HG03565 (cell line): ENCODE data around the gene NSD2.

Source experiments
- ATAC-seq: cut with Tn5 transposase; IDR thresholded peaks from one replicate; pipeline ENCODE4 v1.9.1; 2021; ENCODE audit warnings: mild to moderate bottlenecking, moderate library complexity; ENCODE audit not compliant: unreplicated experiment

Gene NSD2

GRCh38 chr4:1863297-1864033 is 7.7 kb upstream of the NSD2 start:
- ATAC-seq = no peak

GRCh38 chr4:1864076-1865008 is 6.9 kb upstream of the NSD2 start:
- ATAC-seq = no peak

DNA sequence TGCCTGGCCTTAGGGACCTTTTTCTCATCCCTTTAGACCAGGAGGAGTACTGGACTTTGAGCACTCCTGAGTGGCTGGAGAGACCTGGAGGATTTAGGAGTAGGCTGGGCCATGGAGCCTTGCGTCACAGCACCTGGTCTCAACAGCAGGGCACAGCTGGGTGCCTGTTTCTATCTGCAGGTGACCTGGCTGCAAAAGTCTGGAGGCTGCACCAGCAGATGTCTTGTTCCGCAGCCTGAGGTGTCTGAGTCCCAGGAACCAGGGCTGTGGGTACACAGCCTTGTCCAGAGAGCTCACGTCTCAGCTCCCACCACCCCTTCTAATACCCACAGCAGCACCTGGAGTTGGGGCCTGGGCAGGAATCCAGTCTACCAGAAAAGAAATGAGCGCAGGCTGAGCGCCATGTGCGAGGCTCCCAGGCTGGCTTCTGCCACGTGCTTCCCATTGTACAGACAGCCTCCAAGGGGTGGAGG is 5.0 kb upstream of the NSD2 start:
- ATAC-seq = no peak

- ATAC-seq = no peak
Observed at GRCh38 chr4:1868293-1868692, 2.9 kb upstream of the NSD2 start.

DNA sequence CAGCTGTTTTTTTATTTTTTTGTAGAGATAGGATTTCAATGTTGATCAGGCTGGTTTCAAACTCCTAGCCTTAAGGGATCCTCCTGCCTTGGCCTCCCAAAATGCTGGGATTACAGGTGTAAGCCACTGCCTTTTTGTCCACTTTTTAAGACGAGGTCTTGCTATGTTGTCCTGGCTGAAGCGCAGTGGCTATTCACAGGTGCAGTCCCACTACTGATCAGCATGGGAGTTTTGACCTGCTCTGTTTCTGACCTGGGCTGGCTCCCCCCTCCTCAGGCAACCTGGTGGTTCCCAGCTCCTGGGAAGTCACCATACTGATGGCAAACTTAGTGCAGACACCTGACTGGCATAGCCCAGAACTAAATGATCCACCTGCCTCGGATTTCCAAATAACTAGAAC is 2.3 kb upstream of the NSD2 start:
- ATAC-seq = no peak

GRCh38 chr4:1869530-1870327 is 1.5 kb upstream of the NSD2 start:
- peak; percentile 1 for ATAC-seq

DNA sequence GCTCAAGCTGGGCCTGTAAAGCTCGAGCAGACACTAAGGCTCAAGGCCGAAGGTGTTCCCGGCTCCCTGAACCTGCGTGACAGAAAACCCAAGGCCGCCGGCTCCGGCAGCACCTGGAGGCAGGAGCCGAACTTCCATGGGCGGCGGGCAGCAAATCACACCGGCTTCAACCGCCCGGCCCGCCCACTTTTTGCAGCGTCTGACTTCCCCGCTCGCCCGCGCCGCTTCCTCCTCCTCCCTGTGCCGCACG is 940 bp upstream of the NSD2 start:
- ATAC-seq = no peak

- peak; percentile 1 for ATAC-seq
Observed at GRCh38 chr4:1871471-1872021, 353 bp downstream of the NSD2 start.

DNA sequence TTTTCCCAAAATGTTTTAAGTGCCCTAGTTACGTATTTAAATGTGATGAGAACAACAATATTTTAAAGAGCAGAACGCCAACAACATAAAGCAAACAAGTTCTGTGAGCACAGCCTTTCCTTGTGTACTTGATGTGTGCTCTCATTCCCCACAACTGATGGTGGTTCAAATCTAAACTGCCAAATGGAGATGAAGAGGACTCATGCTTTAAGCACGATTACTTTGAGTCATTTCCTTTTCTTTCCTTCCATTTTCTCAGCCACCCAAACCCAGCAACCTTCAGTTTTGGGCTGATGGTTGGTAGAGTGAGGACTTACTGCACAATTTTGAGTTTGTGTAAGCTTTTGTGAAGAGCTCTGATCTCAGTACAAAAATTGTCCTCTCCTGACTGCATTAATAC is 1.7 kb downstream of the NSD2 start:
- ATAC-seq = no peak

GRCh38 chr4:1873291-1873690 is 2.1 kb downstream of the NSD2 start:
- ATAC-seq = no peak

GRCh38 chr4:1873776-1874175 is 2.6 kb downstream of the NSD2 start:
- no peak for ATAC-seq

DNA sequence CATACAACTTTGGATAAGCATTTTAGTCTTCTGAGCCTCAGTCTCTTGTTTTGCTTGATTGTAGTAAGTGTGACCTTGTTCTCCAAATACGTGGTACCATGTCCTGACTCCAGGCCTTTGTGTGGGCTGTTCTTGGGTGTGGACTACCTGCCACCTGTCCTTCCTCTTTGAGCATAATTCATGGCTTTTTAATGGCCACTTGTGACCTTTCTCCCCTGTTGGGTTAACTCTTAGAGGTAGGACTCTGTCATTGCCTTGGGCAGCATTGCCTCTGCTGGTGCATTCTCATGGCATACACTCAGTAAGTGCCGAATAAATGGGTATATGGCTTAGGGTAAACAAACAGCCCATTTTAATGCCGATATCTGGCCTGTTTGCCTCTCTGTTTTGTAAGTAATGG is 3.0 kb downstream of the NSD2 start:
- no peak for ATAC-seq

GRCh38 chr4:1879485-1879884 is 8.3 kb downstream of the NSD2 start:
- ATAC-seq = no peak

DNA sequence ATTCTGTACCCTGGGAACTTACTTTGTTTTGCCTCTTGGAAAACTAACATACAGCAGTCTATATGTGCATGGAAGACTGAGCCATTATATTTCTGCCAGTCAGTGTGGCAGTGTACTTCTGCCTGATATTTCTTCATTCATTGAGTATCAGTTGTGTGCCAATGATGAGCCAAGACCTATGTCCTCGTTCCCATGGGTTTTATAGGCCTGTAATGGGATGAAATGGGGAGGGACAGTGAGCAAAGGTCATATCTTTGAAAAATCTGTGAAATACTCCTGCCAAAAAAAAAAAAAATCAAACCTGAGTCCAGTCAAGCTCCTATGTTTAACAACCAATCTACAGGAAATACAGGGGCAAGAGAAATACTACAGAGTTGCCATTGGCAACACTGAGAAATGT is 9.1 kb downstream of the NSD2 start:
- ATAC-seq = no peak

DNA sequence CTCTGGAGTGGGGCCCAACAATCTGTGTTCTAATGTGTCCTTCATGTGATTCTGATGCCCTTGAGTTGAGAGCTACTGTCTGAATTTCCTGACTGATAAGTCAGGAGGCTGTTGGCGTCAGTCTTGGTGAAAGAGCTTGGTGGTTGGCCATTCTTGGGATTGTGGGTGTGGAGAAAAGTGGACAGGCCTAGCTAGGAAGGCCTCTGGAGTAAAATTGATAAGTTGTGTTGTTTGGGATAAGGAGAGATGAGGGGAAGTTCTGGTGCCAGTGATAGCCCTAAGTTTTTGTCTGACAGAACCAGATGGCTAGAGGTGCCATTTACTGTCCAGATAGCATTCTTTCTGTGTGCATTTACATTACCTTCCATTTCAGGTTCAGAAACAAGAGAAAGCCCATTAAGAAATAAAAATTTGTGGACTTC is 11.7 kb downstream of the NSD2 start:
- ATAC-seq = no peak

GRCh38 chr4:1883583-1883982 is 12.4 kb downstream of the NSD2 start:
- ATAC-seq = no peak

DNA sequence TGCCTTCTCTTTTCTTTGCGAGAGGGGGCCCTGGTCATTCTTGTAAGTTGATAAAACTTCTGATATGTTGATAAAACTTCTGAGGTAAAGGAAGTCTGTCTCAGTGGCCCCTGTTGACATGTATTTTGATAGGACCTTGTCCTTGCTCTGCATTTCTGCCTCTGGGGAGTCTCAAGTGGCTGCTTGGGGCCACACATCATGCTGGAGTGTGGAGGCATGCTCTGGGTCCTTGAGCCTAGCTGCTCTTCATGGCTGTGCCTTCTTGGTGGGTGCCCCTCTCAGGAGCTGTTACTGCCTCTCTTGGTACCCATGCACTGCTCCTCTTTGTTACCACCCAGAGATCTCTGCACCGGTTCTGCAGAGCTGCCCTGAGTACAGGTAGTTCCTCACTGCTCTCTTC is 14.2 kb downstream of the NSD2 start:
- ATAC-seq = no peak

- ATAC-seq = no peak
Observed at GRCh38 chr4:1887052-1887451, 15.9 kb downstream of the NSD2 start.

- no peak for ATAC-seq
Observed at GRCh38 chr4:1890979-1891570, 19.9 kb downstream of the NSD2 start.

DNA sequence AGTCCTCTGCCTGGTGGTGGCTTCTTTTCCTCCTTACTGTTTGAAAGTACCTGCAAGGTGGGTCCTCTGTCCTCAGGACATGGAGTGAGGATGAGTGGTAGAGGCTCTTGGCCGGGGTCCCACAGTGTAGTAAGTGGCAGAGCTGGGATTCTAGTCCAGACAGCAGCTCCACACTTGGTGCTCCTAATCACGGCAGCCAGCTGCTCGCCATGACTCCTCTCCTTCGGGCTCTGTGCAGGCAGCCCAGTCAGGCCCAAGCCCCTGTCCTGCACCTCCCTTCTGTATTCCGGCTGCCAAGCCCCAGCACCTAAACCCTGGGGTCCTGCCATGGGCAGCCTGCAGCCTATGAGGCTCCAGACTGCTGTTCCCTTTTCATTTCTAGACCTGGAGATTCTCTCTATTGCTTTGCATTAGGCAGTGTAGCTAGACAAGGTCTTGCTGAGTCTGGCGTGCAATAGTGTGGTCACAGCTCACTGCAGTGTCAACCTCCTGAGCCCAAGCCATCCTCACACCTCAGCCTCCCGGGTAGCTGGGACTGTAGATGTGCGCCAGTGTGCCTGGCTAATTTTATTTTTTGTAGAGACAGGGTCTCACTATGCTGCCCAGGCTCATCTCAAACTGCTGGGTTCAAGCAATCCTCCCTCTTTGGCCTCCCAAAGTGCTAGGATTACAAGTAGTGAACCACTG is 24.9 kb downstream of the NSD2 start:
- no peak for ATAC-seq
